CD1c-positive myeloid dendritic cell (primary cell): ENCODE data around the gene ALDH5A1.

Experiments
- DNase-seq: peaks from one replicate; pipeline ENCODE4 v3.0.0-alpha.2; 2016; ENCODE audit errors: extremely low spot score

The ALDH5A1 gene

GRCh38 chr6:24569811-24570210, 75.0 kb downstream of the ALDH5A1 start:
- DNase-seq: no peak

- DNase-seq: no peak
Measured at GRCh38 chr6:24571361-24571760, 76.6 kb downstream of the ALDH5A1 start.

- DNase-seq: peak; percentile 69
Measured at GRCh38 chr6:24574809-24575208, 80.0 kb downstream of the ALDH5A1 start.

- peak; percentile 55 for DNase-seq
Measured at GRCh38 chr6:24576447-24576846, 81.7 kb downstream of the ALDH5A1 start.

- DNase-seq: peak; percentile 70
Measured at GRCh38 chr6:24581084-24581669, 86.4 kb downstream of the ALDH5A1 start.

- DNase-seq: peak; percentile 73
Measured at GRCh38 chr6:24583463-24584381, 89.0 kb downstream of the ALDH5A1 start.

- no peak for DNase-seq
Measured at GRCh38 chr6:24584382-24584720, 89.6 kb downstream of the ALDH5A1 start.
